Liver (tissue), 3 donors: Measurements from ENCODE around the gene SWSAP1.

ENCODE experiments used
- EGR1 ChIP-seq, 2 donors: IDR thresholded peaks; 2 replicates each; pipeline ENCODE4 v1.6.1; 2016 to 2018; ENCODE audit warnings: antibody characterized with exemption in 2 of 2, low read depth in 2 of 2
- FOXA2 ChIP-seq: IDR thresholded peaks from 2 replicates; pipeline ENCODE4 v1.6.1; 2016; ENCODE audit warnings: antibody characterized with exemption
- JUND ChIP-seq, 2 donors: IDR thresholded peaks; 2 replicates each; pipeline ENCODE4 v1.6.1; 2016; ENCODE audit warnings: antibody characterized with exemption in 2 of 2
- MAX ChIP-seq: IDR thresholded peaks from 2 replicates; pipeline ENCODE4 v1.6.1; 2016; ENCODE audit warnings: antibody characterized with exemption
- RAD21 ChIP-seq, 2 donors: IDR thresholded peaks; 2 replicates each; pipeline ENCODE4 v1.6.1; 2016; ENCODE audit warnings: antibody characterized with exemption in 2 of 2, mild to moderate bottlenecking in 2 of 2
- REST ChIP-seq: IDR thresholded peaks from 2 replicates; pipeline ENCODE4 v1.6.1; 2016; ENCODE audit warnings: antibody characterized with exemption, mild to moderate bottlenecking
- SP1 ChIP-seq: IDR thresholded peaks from 2 replicates; pipeline ENCODE4 v1.6.1; 2018; ENCODE audit warnings: antibody characterized with exemption, mild to moderate bottlenecking
- TAF1 ChIP-seq: conservative IDR thresholded peaks from 2 replicates; pipeline ENCODE4 v1.6.1; 2016; ENCODE audit warnings: antibody characterized with exemption, mild to moderate bottlenecking
- YY1 ChIP-seq: IDR thresholded peaks from 2 replicates; pipeline ENCODE4 v1.6.1; 2016; ENCODE audit warnings: antibody characterized with exemption, mild to moderate bottlenecking
- TF ChIP-seq, protein P1 (sequence below): fragments of 150-350 bp; IDR thresholded peaks from 2 replicates; pipeline ENCODE4 v1.5.1; 2017; ENCODE audit warnings: improper control_type of control experiment, low read depth, low read length; ENCODE audit not compliant: missing input control
- TF ChIP-seq, protein P2 (sequence below): IDR thresholded peaks from 2 replicates; pipeline ENCODE4 v1.6.1; 2016; ENCODE audit warnings: antibody characterized with exemption
- TF ChIP-seq, protein P3 (sequence below): IDR thresholded peaks from 2 replicates; pipeline ENCODE4 v1.6.1; 2016; ENCODE audit warnings: antibody characterized with exemption
- donor health status: healthy.
- donor health status: healthy.

DNA sequence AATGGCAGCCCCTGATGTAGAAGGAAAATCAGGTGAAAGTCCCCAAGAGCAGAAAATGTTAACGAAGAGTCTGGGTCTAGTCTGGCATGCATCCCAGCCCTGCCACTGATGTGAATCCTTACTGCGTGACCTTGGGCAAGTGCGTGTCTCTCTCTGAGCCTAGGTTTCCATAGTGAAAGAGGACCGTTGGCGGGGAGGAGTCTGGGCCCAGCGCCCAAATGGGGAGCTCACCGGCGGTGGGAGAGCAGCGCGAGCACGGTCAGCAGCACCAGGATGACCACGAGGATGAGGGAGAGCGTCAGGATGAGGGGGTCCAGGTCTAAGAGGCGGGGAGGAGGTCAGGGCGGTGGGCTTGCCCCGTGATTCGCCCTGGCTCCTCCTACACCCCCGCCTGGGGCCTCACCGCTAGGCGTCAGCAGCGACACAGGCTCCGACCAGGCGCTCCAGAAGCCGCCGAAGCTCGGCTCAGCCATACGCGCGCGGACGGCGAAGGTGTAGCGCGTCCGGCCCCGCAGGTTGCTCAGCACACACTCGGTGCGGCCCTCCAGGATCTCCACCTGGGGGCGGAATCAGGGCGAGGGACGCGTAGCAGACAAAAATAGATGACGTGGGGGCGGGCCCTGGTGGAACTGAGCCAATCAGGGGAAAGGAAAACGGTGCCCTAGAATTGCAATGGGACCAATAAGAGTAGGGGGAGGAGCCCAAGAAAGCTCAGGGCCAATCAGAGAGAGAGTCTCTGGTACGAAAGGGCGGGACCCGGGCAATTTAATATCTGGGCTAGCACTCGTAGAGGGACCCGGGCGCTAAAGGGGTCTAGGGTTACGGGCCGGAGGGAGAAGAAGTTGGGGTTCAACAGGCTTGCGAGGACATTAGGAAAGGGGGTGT is 6.4 kb downstream of the SWSAP1 start:
- TF ChIP-seq, protein P1, sequence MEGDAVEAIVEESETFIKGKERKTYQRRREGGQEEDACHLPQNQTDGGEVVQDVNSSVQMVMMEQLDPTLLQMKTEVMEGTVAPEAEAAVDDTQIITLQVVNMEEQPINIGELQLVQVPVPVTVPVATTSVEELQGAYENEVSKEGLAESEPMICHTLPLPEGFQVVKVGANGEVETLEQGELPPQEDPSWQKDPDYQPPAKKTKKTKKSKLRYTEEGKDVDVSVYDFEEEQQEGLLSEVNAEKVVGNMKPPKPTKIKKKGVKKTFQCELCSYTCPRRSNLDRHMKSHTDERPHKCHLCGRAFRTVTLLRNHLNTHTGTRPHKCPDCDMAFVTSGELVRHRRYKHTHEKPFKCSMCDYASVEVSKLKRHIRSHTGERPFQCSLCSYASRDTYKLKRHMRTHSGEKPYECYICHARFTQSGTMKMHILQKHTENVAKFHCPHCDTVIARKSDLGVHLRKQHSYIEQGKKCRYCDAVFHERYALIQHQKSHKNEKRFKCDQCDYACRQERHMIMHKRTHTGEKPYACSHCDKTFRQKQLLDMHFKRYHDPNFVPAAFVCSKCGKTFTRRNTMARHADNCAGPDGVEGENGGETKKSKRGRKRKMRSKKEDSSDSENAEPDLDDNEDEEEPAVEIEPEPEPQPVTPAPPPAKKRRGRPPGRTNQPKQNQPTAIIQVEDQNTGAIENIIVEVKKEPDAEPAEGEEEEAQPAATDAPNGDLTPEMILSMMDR, result peak; percentile 50
- TF ChIP-seq MAX (no peak), EGR1 (IDR thresholded peaks at IDR 0.05; ENCODE audit: low read depth in 2 of 2) (no peak), REST (peak; percentile 86), SP1 (peak; percentile 72), RAD21 (IDR thresholded peaks at IDR 0.05) (peak; percentile 70 to 71), JUND (IDR thresholded peaks at IDR 0.05) (no peak), FOXA2 (no peak), TAF1 (no peak), YY1 (peak; percentile 59)
- TF ChIP-seq, protein P2, sequence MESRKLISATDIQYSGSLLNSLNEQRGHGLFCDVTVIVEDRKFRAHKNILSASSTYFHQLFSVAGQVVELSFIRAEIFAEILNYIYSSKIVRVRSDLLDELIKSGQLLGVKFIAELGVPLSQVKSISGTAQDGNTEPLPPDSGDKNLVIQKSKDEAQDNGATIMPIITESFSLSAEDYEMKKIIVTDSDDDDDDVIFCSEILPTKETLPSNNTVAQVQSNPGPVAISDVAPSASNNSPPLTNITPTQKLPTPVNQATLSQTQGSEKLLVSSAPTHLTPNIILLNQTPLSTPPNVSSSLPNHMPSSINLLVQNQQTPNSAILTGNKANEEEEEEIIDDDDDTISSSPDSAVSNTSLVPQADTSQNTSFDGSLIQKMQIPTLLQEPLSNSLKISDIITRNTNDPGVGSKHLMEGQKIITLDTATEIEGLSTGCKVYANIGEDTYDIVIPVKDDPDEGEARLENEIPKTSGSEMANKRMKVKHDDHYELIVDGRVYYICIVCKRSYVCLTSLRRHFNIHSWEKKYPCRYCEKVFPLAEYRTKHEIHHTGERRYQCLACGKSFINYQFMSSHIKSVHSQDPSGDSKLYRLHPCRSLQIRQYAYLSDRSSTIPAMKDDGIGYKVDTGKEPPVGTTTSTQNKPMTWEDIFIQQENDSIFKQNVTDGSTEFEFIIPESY, result no peak
- TF ChIP-seq, protein P3, sequence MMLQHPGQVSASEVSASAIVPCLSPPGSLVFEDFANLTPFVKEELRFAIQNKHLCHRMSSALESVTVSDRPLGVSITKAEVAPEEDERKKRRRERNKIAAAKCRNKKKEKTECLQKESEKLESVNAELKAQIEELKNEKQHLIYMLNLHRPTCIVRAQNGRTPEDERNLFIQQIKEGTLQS, result no peak
